Lower leg skin (tissue), 3 donors: ENCODE data around the gene PNCK.

Experiments used
- POLR2A ChIP-seq, 2 donors: fragments of 450-650 bp; IDR thresholded peaks; one replicate each; pipeline ENCODE4 v1.6.1; 2016 to 2017; ENCODE audit warnings: antibody characterized with exemption in 2 of 2, mild to moderate bottlenecking in 1 of 2, moderate library complexity in 1 of 2
- TF ChIP-seq, protein P1 (sequence below), 3 donors: fragments of 450-650 bp; IDR thresholded peaks; one replicate each; pipeline ENCODE4 v1.5.1; 2016; ENCODE audit warnings: antibody characterized with exemption in 3 of 3, mild to moderate bottlenecking in 3 of 3, moderate library complexity in 2 of 3

DNA sequence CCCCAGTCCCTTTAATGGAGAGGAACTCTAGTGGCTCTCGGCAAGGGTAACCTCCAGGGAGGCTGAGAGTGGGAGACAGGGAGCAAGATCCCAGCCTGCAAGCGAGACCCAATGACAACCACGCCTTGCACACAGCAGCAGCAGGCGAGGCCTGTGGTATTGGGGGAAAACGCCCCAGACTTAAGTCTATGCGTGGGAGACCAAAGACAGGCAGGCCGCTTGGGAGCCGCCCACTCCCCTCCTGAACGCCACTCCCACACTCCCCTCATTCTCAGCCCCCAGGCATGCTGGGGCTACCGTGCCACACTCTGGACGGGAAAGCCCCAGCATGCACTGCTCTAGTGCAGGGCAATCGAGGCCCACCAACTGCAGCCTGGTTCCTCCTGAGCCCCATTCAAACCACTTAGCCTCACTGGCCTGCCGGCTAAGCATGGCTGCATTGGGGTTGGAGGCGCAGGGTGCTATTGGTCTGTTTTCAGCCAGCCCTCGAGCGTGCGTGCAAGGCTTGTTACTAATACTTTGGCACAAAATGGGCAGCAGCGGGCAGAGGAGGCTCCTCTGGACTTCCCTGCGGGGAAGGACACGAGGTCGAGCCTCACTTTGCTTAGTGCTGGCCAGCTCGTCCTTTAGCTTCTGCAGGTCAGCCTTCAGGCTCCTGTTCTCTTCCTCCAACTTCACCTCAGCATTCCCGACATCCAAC lies 28.9 kb upstream of the PNCK start:
- TF ChIP-seq, protein P1, sequence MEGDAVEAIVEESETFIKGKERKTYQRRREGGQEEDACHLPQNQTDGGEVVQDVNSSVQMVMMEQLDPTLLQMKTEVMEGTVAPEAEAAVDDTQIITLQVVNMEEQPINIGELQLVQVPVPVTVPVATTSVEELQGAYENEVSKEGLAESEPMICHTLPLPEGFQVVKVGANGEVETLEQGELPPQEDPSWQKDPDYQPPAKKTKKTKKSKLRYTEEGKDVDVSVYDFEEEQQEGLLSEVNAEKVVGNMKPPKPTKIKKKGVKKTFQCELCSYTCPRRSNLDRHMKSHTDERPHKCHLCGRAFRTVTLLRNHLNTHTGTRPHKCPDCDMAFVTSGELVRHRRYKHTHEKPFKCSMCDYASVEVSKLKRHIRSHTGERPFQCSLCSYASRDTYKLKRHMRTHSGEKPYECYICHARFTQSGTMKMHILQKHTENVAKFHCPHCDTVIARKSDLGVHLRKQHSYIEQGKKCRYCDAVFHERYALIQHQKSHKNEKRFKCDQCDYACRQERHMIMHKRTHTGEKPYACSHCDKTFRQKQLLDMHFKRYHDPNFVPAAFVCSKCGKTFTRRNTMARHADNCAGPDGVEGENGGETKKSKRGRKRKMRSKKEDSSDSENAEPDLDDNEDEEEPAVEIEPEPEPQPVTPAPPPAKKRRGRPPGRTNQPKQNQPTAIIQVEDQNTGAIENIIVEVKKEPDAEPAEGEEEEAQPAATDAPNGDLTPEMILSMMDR (IDR thresholded peaks at IDR 0.05): no peak
- TF ChIP-seq POLR2A (IDR thresholded peaks at IDR 0.05): no peak
